Stimulated activated CD8-positive, alpha-beta memory T cell treated with anti-CD3 and anti-CD28 coated beads, Interleukin-4, amount 100 ng/mL, for 1 hour (primary cell): ENCODE measurements around the gene SLC11A1.

Experiments
- DNase-seq, 2 donors: peaks; one replicate each; pipeline ENCODE4 v3.0.0-alpha.2; 2020; ENCODE audit warnings: low read depth in 2 of 2, low spot score in 1 of 2

Gene SLC11A1, protein sequence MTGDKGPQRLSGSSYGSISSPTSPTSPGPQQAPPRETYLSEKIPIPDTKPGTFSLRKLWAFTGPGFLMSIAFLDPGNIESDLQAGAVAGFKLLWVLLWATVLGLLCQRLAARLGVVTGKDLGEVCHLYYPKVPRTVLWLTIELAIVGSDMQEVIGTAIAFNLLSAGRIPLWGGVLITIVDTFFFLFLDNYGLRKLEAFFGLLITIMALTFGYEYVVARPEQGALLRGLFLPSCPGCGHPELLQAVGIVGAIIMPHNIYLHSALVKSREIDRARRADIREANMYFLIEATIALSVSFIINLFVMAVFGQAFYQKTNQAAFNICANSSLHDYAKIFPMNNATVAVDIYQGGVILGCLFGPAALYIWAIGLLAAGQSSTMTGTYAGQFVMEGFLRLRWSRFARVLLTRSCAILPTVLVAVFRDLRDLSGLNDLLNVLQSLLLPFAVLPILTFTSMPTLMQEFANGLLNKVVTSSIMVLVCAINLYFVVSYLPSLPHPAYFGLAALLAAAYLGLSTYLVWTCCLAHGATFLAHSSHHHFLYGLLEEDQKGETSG

DNA sequence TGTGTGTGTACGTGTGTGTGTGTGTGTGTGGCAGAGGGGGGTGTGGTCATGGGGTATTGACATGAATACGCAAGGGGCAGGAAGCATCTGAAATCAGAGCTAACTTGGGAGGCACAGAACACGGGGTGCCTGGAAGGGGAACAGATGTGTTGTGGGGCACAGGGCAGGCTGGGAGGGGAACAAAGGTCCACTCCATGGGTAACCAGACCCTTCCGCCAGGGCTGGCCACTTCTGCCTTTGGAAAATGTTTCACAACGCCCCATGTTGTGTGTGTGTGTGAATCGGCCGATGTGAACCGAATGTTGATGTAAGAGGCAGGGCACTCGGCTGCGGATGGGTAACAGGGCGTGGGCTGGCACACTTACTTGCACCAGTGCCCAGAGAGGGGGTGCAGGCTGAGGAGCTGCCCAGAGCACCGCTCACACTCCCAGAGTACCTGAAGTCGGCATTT, at the start of gene SLC11A1:
TSS of gene SLC11A1 (plus strand) at position 358 of the 451 bp plus-strand sequence. CDS start 96 bp downstream, outside the sequence.
- DNase-seq, result no peak

DNA sequence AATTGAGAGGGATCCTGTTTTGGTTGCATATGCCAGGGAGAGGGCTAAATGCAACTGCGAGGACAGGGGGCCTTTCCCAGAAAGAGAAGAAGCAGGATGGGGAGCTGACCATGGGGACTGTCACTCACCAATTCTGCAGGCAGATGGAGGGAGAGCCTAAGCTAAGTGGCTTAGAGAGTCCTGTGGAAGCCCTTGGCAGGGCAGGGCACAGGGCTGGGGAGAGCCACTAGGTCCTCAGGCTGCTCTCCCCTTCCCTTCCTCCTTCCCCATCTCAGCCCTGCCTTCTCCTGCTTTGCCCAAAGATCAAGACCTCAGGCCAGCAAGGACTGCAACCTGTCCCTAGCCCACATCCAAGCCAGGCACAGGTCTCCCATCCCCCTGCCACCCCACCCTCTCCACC, 49.8 kb upstream of the SLC11A1 start:
- no peak for DNase-seq

DNA sequence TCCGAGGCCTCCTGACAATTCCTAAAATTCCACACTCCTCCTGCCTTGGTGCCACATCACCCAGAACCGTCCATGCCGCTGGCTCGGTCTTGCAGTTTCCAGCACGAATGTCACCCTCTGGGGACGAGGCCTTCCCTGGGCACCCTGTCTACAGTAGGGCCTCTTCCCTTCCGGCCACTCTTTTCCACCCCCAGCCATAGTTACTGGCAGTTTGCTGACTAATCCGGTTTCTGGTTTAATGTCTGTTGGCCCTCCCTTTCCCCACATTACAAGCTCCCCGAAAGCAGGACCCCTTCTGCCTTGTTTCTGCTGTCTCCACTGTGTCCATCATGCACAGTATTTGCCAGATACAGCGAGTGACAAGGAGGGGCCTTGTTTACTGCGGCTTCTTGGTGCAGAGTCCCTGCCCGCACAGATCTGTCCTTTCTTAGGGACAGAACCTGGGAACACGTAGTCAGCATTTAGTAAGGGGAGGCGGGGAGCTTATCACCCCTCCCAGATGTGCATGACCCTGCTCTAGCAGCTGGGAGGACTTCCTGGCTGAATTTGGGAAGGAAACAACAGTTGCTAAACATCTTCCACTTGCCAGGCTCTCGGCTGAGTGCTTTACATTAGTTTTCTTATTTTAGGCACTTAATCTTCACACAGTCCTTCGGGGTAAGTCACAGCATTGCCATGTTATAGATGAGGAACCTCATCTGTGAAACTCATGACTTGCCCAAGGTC, 49.0 kb upstream of the SLC11A1 start:
- DNase-seq, result no peak

- DNase-seq, result no peak
Observed at GRCh38 chr2:218334531-218334930, 47.5 kb upstream of the SLC11A1 start.

DNA sequence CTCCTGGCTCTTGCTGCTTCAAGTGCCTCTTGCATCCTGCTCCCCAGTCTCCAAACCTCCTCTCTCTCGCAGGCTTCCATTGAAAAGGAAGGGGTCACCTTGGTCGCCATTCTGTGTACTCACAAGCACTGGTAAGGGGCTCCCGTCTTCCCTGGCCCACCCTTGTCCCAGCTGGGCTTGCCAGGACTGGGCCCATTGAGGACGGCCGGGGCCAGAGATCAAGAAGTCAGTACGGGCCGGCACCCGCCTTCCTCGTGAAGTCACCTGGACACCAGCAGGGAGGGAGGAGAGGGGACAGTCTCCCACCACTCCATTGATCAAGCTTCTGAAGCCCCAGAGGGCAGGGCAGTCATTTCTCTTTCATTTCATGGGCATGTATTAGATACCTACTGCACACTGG, 41.4 kb upstream of the SLC11A1 start:
- DNase-seq, result no peak

- DNase-seq, result no peak
Observed at GRCh38 chr2:218341381-218341780, 40.7 kb upstream of the SLC11A1 start.

DNA sequence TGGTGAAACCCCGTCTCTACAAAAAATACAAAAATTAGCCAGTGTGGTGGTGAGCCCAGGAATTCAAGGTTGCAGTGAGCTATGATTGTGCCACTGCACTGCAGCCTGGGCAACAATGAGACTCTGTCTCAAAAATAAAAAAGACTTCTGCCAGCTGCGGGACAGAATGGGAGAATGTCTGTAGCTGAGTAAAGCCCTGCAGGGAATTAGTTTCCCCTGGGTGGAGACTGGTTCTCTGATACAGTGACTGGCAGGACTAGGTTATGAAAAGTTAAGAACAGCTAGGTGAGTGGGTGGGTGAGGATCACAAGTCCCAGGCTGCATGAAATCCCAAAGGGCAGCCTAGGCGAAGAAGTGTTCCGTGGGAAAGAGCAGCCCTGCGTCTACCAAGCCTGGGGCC, 39.2 kb upstream of the SLC11A1 start:
- no peak for DNase-seq

GRCh38 chr2:218343591-218343990, 38.5 kb upstream of the SLC11A1 start:
- no peak for DNase-seq

GRCh38 chr2:218344090-218344754, 37.9 kb upstream of the SLC11A1 start:
- no peak for DNase-seq

DNA sequence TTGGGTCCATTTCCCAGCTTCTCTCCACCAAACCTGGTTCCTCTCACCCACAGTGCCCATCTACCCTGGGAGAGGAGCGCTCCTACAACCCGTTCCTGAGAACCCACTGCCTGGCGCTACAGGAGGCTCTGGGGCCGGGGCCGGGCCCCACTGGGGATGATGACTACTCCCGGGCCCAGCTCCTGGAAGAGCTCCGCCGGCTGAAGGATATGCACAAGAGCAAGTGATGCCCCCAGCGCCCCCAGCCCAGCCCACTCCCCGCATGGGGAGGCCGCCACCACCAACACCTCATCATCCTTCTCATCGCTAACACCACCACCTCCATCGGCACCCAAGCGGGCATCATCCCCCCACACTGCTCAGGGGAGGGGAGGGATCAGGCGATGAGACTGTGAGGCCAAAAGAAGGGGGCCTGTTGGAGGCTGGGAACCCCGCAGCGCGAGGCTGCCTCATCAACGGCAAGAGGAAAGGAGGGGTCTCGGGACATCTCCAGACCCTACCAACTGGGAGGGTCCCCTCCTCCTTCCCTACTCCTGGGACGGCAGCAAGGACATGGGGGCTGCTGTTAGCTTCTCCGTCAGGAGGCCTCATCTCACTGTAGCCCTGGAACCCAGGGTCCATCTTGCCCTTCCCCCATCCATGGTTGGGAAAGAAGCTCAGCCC, 37.2 kb upstream of the SLC11A1 start:
- no peak for DNase-seq

GRCh38 chr2:218345491-218346236, 36.4 kb upstream of the SLC11A1 start:
- DNase-seq, result no peak

- no peak for DNase-seq
Observed at GRCh38 chr2:218347172-218347571, 34.9 kb upstream of the SLC11A1 start.

- DNase-seq, result no peak
Observed at GRCh38 chr2:218354045-218354444, 28.0 kb upstream of the SLC11A1 start.

DNA sequence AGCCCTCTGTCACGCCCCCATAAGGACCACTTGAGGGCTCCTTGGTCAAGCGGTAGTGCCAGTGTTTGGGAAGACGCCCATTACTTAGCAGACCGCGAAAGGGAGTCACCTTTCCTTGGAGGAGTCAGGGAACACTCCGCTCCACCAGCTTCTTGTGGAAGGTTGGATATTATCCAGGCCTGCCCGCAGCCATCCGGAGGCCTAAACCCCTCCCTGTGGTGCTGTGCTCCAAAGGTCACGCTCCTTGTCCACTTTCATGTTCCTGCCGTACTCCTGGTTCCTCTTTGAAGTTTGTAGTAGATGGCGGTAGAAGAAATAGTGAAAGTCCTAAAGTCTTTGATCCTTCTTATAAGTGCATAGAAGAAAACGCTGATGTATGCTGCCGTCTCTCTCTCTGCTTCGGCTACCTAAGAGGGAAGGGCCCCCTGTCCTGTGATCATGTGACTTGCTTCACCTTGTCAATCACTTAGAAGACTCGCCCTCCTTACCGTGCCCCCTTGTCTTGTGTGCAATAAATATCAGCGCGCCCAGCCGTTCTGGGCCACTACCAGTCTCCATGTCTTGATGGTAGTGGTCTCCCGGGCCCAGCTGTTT, 27.1 kb upstream of the SLC11A1 start:
- DNase-seq, result no peak

DNA sequence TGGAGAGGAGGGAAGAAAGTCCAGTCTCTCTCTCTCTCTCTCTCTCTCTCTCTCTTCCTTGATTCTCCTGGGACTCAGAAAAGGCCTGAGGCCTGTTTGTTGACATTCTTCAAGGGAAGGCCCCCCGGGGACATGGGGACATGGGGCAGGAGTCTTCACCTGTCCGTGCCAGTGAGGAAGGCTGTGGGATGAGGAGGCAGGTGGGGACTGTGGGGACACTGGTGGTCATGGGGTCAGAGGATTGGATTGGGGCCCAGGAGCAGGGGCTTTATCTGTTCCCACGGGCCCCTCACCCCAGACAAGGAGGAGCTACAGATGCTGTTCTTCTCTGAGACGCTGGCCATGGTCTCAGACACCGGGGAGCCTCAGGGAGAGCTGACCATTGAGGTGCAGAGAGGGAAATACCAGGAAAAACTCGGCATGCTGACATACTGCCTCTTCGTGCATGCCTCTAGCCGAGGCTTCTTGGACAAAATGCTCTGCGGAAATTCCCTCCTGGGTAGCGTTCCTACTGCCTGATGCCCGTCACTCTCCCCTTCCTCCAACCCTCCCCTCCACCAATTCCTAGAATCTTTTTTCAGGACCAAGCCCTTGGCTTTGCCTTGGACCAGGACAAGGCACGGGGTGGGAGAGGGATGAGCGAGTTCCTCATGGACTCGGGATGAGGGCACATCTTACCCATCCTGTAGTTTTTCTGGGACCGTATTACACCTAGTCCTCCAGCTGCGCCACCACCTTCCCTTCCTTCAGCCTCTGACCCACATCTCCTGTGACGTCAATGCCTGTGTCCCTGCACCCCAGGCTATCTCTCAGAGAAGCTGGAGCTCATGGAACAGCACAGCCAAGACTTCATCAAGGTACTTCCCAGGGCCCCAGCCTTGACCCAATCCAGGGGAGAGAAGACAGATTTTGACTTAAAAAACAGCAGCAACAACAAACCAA, 24.6 kb upstream of the SLC11A1 start:
- DNase-seq, result no peak

- no peak for DNase-seq
Observed at GRCh38 chr2:218360453-218360852, 21.6 kb upstream of the SLC11A1 start.

DNA sequence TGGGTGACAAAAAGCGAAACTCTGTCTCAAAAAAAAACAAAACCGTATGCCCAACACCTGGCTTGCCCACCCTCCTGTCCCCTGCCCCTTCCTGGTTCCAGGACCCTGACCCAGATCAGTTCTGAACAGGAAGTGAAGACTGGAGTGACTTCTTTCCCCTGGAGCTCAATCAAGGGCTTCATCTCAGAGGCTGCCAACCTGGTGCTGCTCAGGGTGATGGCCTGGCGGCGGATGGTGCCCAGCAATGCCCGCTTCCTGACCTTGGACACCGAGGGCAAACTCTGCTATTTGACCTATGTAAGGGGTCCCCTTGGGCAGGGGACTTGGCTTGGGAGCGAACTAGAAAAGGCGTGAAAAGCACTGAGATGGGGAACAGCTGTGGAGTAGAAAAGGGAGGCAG, 19.5 kb upstream of the SLC11A1 start:
- no peak for DNase-seq

DNA sequence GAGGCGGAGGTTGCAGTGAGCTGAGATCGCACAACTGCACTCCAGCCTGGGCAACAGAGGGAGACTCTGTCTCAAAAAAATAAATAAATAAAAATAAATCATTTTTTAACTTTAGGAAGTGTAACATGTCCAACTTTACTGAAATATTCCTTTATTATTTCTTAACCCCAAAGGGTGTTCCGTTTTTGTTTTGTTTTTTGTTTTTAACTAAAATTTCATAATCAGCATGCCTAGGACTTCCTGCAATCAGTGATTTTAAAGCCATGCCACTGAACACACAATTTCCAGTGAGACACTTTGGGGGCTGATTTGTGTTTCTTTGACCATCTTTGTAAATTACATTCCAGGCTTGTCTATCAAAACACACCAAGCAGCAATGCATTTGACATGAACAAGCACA, 18.3 kb upstream of the SLC11A1 start:
- no peak for DNase-seq

DNA sequence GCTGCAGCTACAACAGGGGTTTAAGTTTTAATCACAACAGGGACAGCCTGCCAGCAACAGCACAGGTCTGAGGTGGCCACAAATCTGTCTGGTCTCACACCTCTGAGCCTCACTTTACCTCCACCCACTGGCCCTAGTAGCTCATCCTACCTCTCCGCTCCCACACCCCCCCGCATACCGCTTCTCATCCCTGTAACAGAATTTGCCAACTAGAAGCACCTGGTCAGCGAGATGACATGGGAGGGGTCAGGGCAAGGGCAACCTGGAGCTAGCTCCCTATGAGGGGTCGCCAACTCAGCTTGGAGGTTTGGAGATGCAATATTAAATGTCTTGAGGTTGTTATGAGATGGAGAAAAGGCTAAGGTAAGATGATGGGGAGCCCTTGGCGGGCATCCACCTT, 17.9 kb upstream of the SLC11A1 start:
- no peak for DNase-seq
